Right lobe of liver (tissue), 4 donors: ENCODE measurements around the gene KDM1A.

Source experiments
- POLR2A ChIP-seq: fragments of 450-650 bp; IDR thresholded peaks from one replicate; pipeline ENCODE4 v1.6.1; 2017; ENCODE audit warnings: antibody characterized with exemption, mild to moderate bottlenecking
- TF ChIP-seq, protein P1 (sequence below), 4 donors: fragments of 200-600 bp in 3 of 4; fragments of 450-650 bp in 1 of 4; IDR thresholded peaks; one replicate each; pipeline versions ENCODE4 v1.5.1 to v1.8.0; 2016 to 2022; ENCODE audit warnings: antibody characterized with exemption in 4 of 4, mild to moderate bottlenecking in 2 of 4
- donor health status: DM: no; HTN: no; CAD: no.
- donor health status: DM: no; HTN: no; CAD: no.
- donor health status: DM: no; HTN: yes; CAD: no.

DNA sequence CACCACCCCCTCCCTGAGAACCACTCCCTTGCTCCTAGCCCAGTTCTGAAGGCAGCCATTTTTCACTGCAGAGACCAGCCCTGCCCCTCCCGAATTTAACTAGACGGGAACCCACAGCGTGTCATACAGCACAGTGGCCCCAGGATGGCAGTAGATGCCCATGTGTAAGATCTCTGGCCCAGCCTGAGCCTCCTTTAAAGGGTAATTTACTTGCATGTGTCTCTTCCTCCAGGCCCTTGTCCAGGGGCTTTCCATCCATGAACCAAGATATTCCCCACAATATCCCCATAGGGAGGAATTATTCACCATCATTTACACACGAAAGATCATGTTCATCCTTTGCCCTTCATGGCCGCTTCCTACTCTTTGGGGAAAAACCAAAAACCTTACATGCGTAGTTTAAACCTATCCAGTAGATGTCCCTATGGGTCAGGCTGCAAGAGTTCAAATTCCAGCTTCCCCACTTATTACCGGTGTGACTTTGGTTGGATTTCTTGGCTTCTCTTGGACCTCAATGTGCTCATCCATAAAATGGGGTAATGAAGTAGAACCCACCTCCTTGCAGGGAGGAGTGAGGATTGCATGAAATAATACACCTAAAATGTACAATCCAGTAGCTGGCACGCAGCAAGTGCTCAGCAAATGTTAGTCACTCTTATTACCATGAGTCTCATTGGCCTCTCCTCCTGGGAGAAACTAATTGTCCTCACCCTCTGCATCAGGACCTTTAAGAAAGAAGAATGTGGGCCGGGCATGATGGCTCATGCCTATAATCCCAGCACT lies 42.6 kb upstream of the KDM1A start:
- TF ChIP-seq, protein P1, sequence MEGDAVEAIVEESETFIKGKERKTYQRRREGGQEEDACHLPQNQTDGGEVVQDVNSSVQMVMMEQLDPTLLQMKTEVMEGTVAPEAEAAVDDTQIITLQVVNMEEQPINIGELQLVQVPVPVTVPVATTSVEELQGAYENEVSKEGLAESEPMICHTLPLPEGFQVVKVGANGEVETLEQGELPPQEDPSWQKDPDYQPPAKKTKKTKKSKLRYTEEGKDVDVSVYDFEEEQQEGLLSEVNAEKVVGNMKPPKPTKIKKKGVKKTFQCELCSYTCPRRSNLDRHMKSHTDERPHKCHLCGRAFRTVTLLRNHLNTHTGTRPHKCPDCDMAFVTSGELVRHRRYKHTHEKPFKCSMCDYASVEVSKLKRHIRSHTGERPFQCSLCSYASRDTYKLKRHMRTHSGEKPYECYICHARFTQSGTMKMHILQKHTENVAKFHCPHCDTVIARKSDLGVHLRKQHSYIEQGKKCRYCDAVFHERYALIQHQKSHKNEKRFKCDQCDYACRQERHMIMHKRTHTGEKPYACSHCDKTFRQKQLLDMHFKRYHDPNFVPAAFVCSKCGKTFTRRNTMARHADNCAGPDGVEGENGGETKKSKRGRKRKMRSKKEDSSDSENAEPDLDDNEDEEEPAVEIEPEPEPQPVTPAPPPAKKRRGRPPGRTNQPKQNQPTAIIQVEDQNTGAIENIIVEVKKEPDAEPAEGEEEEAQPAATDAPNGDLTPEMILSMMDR (IDR thresholded peaks at IDR 0.05), result peak; percentile 52 to 87 (median 64)
- no peak for TF ChIP-seq POLR2A
